ENCODE data around the gene COL25A1.

COL25A1 gene

DNA sequence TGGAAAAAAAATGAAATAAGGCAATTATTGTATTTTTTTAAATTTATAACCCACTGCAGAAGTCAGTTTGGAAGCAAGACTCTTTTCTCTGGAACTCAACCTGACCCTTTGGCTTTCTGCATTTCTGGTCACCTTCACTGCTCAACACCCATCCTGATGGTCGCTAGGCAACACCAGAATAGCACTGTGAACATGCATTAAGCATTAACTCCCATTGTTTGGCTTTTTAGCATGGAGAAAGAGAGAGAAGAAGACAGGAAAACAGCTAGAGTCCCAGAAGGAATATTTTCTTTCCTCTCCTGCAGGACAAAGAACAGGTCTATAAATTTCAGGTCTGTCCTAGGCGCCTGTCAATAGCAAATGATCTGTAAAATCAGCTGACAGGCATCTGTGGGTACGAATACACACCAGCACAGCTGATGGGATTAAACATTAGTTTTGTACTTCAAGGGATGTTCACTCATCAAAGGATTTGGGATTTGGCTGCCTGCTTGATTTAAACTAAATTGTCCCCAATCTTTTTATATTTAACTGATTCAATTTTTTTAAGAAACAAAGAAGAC, 402.4 kb downstream of the COL25A1 start:
- Histone ChIP-seq H3K27ac (no peak overlapping the region), H3K4me3 (no peak overlapping the region), H3K36me3 (ENCODE audit: insufficient read depth, low read length) (no peaks in the 10 kb centered on the region), H3K9ac (ENCODE audit: insufficient read length) (no peak overlapping the region), H3K9me3 (ENCODE audit: low read depth, low read length) (no peaks in the 10 kb centered on the region)
- TF ChIP-seq EZH2 (IDR thresholded peaks at IDR 0.05) (no peak), FOXP2 (optimal IDR thresholded peaks at IDR 0.05; ENCODE audit: control extremely low read depth, extremely low read length, insufficient read depth) (no peak), POLR2AphosphoS5 (IDR thresholded peaks at IDR 0.05; ENCODE audit: borderline replicate concordance, low read depth, low read length) (no peak)
- no peak for DNase-seq (ENCODE audit: low read depth, low spot score)

GRCh38 chr4:108893468-108893867, 409.0 kb downstream of the COL25A1 start:
- Histone ChIP-seq H3K9ac (ENCODE audit: insufficient read length) (no peak overlapping the region), H3K27ac (no peak overlapping the region), H3K9me3 (ENCODE audit: low read depth, low read length) (no peaks in the 10 kb centered on the region), H3K36me3 (ENCODE audit: insufficient read depth, low read length) (no peaks in the 10 kb centered on the region), H3K4me3 (no peak overlapping the region)
- no peak for TF ChIP-seq EZH2 (IDR thresholded peaks at IDR 0.05)
- no peak for TF ChIP-seq FOXP2 (optimal IDR thresholded peaks at IDR 0.05; ENCODE audit: control extremely low read depth, extremely low read length, insufficient read depth)
- no peak for TF ChIP-seq POLR2AphosphoS5 (IDR thresholded peaks at IDR 0.05; ENCODE audit: borderline replicate concordance, low read depth, low read length)
- no peak for DNase-seq (ENCODE audit: low read depth, low spot score)

- TF ChIP-seq FOXP2 (optimal IDR thresholded peaks at IDR 0.05; ENCODE audit: control extremely low read depth, extremely low read length, insufficient read depth) (no peak), EZH2 (IDR thresholded peaks at IDR 0.05) (no peak), POLR2AphosphoS5 (IDR thresholded peaks at IDR 0.05; ENCODE audit: borderline replicate concordance, low read depth, low read length) (no peak)
- Histone ChIP-seq H3K27ac (no peak overlapping the region), H3K9me3 (ENCODE audit: low read depth, low read length) (no peaks in the 10 kb centered on the region), H3K36me3 (ENCODE audit: insufficient read depth, low read length) (no peaks in the 10 kb centered on the region), H3K4me3 (no peak overlapping the region), H3K9ac (ENCODE audit: insufficient read length) (no peak overlapping the region)
- DNase-seq (ENCODE audit: low read depth, low spot score), result no peak
Observed at GRCh38 chr4:108891896-108892590, 410.4 kb downstream of the COL25A1 start.

GRCh38 chr4:108890484-108890881, 412.0 kb downstream of the COL25A1 start:
- Histone ChIP-seq H3K4me3 (no peak overlapping the region), H3K9ac (ENCODE audit: insufficient read length) (no peak overlapping the region), H3K9me3 (ENCODE audit: low read depth, low read length) (no peaks in the 10 kb centered on the region), H3K36me3 (ENCODE audit: insufficient read depth, low read length) (no peaks in the 10 kb centered on the region), H3K27ac (no peak overlapping the region)
- no peak for DNase-seq (ENCODE audit: low read depth, low spot score)
- TF ChIP-seq POLR2AphosphoS5 (IDR thresholded peaks at IDR 0.05; ENCODE audit: borderline replicate concordance, low read depth, low read length) (no peak), EZH2 (IDR thresholded peaks at IDR 0.05) (no peak), FOXP2 (optimal IDR thresholded peaks at IDR 0.05; ENCODE audit: control extremely low read depth, extremely low read length, insufficient read depth) (no peak)

- H3K4me3 ChIP-seq, result no peak overlapping the region
- H3K36me3 ChIP-seq (ENCODE audit: insufficient read depth, low read length), result no peaks in the 10 kb centered on the region
- H3K9ac ChIP-seq (ENCODE audit: insufficient read length), result no peak overlapping the region
- no peak overlapping the region for H3K27ac ChIP-seq
- no peak for DNase-seq (ENCODE audit: low read depth, low spot score)
- no peaks in the 10 kb centered on the region for H3K9me3 ChIP-seq (ENCODE audit: low read depth, low read length)
- TF ChIP-seq POLR2AphosphoS5 (IDR thresholded peaks at IDR 0.05; ENCODE audit: borderline replicate concordance, low read depth, low read length) (no peak), FOXP2 (optimal IDR thresholded peaks at IDR 0.05; ENCODE audit: control extremely low read depth, extremely low read length, insufficient read depth) (no peak), EZH2 (IDR thresholded peaks at IDR 0.05) (no peak)
Observed at GRCh38 chr4:108889696-108890483, 412.6 kb downstream of the COL25A1 start.

DNA sequence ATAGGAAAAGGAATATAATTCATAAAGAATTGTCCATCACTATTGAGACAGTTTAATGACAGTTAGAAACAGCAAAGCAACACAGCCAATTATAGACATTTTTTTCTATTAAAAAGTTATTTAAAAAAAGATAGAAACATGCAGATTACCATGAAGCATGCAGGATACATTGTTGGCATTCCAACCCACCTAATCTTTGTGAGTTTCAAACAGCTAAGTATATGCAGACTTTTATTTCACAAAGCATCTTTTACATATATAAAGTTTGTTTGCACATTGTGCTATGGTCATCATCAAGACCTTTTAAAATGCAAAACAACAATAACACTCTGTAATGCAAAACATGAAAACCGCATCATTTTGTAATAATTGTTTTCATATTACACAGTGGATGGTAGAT, 413.7 kb downstream of the COL25A1 start:
- no peak overlapping the region for H3K9ac ChIP-seq (ENCODE audit: insufficient read length)
- no peak overlapping the region for H3K4me3 ChIP-seq
- H3K9me3 ChIP-seq (ENCODE audit: low read depth, low read length), result no peaks in the 10 kb centered on the region
- DNase-seq (ENCODE audit: low read depth, low spot score), result no peak
- H3K36me3 ChIP-seq (ENCODE audit: insufficient read depth, low read length), result no peaks in the 10 kb centered on the region
- no peak for TF ChIP-seq EZH2 (IDR thresholded peaks at IDR 0.05)
- no peak overlapping the region for H3K27ac ChIP-seq

DNA sequence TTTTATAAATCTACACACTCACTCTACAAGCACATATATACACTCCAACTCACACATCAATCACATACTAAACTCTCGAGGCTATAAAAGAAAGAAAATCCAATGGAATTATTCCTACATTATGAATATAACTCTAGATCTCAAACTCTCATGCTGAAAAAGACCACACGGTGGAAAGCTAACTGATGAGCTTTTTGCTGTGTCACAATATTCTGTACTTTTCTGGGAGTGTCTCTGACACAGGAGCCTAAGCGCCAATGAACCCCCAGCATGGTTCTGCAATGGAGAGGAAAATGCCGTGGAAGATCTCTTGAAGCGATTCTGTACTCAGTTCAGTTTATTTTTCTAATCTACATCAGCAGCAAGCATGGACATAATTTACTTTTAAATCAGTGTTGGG, 415.4 kb downstream of the COL25A1 start:
- H3K4me3 ChIP-seq, result no peak overlapping the region
- no peaks in the 10 kb centered on the region for H3K36me3 ChIP-seq (ENCODE audit: insufficient read depth, low read length)
- DNase-seq (ENCODE audit: low read depth, low spot score), result no peak
- no peak overlapping the region for H3K27ac ChIP-seq
- H3K9ac ChIP-seq (ENCODE audit: insufficient read length), result no peak overlapping the region
- H3K9me3 ChIP-seq (ENCODE audit: low read depth, low read length), result no peaks in the 10 kb centered on the region
- TF ChIP-seq POLR2AphosphoS5 (IDR thresholded peaks at IDR 0.05; ENCODE audit: borderline replicate concordance, low read depth, low read length) (no peak), FOXP2 (optimal IDR thresholded peaks at IDR 0.05; ENCODE audit: control extremely low read depth, extremely low read length, insufficient read depth) (no peak), EZH2 (IDR thresholded peaks at IDR 0.05) (no peak)

DNA sequence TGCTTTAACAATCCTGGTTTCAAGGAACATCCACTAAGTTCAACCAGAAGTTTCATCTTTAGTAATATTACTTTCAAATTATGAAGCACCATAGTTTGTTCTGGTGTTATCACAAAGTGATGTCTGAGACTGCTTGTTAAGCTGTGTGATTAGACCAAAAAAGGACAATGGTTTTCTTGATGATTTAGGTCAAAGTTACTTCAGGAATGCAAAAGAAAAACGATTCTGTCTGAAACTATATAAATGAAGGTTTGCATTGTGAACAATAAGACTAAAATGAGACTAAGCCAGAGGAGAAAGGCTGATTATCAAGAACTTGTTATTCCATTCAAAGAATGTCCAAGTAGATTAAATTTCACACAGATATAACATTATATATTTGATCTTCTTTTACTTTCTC, 417.2 kb downstream of the COL25A1 start:
- no peaks in the 10 kb centered on the region for H3K9me3 ChIP-seq (ENCODE audit: low read depth, low read length)
- no peaks in the 10 kb centered on the region for H3K36me3 ChIP-seq (ENCODE audit: insufficient read depth, low read length)
- H3K9ac ChIP-seq (ENCODE audit: insufficient read length), result no peak overlapping the region
- TF ChIP-seq FOXP2 (optimal IDR thresholded peaks at IDR 0.05; ENCODE audit: control extremely low read depth, extremely low read length, insufficient read depth), result no peak
- no peak for TF ChIP-seq POLR2AphosphoS5 (IDR thresholded peaks at IDR 0.05; ENCODE audit: borderline replicate concordance, low read depth, low read length)
- TF ChIP-seq EZH2 (IDR thresholded peaks at IDR 0.05), result no peak
- H3K27ac ChIP-seq, result no peak overlapping the region
- no peak overlapping the region for H3K4me3 ChIP-seq
- DNase-seq (ENCODE audit: low read depth, low spot score), result no peak
